Spleen (tissue), 7 donors: Measurements from ENCODE around the gene SREBF1.

Experiments
- CTCF ChIP-seq, 11 experiments: fragments of 200-600 bp in 7 of 11; fragments of 450-650 bp in 4 of 11; sonication (generic) in 4 of 11; IDR thresholded peaks in 8 of 11; conservative IDR thresholded peaks in 3 of 11; 1 replicate in 7 of 11; 2 replicates in 4 of 11; pipeline versions ENCODE4 v1.4.0 to v1.8.0; 2016 to 2021; ENCODE audit warnings: antibody characterized with exemption in 11 of 11, inconsistent platforms in 4 of 11, mild to moderate bottlenecking in 1 of 11
- POLR2A ChIP-seq, 3 donors: fragments of 450-650 bp; IDR thresholded peaks; one replicate each; pipeline ENCODE4 v1.5.1; 2017; ENCODE audit warnings: antibody characterized with exemption in 3 of 3, mild to moderate bottlenecking in 1 of 3
- donor health status: DM: no; HTN: no; CAD: no; lungs with moderate emphysema.
- donor health status: DM: no; HTN: no; CAD: no.
- donor health status: DM: no; HTN: no; CAD: no.

- TF ChIP-seq POLR2A (IDR thresholded peaks at IDR 0.05) (no peak), CTCF (IDR thresholded peaks at IDR 0.05 in 8 of 11, conservative IDR thresholded peaks at IDR 0.05 in 3 of 11) (no peak)
Measured at GRCh38 chr17:17846003-17846402, 9.2 kb upstream of the SREBF1 start.
